ENCODE data around the gene EBLN2. TPM values are rescaled to one million over a fixed set of nuclear protein-coding genes. Genes with fewer than 3 reads are reported as not detected.
"Not testable (repeated sequence)": the region's sequence is repeated elsewhere in the genome, so short reads cannot be mapped to it uniquely, and the experiment has no call there.

Gene EBLN2
- total RNA-seq, 1 donor from 2014 or later, result 9.4 TPM

DNA sequence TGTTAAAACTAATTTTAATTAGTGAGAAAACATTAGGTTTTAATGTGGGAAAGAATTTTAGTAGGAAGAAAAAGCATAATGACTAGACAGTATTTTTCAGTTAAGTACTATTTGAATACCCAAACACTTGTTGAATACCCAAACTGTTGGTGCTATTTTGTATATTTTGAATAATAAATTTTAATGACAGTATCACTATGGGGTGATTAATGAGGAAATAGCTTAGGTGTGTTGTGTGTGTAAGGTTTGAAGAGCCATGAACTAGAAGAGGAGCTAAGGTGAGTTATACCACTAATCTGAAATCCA is 4.7 kb upstream of the EBLN2 start:
- DNase-seq (no peak), ATAC-seq (ENCODE audit: low read depth) (no peak)
- H3K27me3 Mint-ChIP-seq, result no peaks in the 10 kb centered on the region
- CTCF ChIA-PET, result interaction anchor here (0.6 to 4.1 kb wide), 19 partner anchors 9 to 1346 kb away, joined by 3 to 57 read pairs (median 4); no protein-coding TSS in a partner anchor
- no peak overlapping the region for H3K27ac Mint-ChIP-seq
- no peaks in the 10 kb centered on the region for H3K9me3 Mint-ChIP-seq
- H3K4me3 Mint-ChIP-seq, result no peak overlapping the region
- intact Hi-C loops (cut with micrococcal nuclease), result loop anchor here (1.0 to 2.0 kb wide), 5 partner anchors 60 to 1345 kb away; partner anchors contain the start of gene PPP4R2
- TF ChIP-seq, protein P1, sequence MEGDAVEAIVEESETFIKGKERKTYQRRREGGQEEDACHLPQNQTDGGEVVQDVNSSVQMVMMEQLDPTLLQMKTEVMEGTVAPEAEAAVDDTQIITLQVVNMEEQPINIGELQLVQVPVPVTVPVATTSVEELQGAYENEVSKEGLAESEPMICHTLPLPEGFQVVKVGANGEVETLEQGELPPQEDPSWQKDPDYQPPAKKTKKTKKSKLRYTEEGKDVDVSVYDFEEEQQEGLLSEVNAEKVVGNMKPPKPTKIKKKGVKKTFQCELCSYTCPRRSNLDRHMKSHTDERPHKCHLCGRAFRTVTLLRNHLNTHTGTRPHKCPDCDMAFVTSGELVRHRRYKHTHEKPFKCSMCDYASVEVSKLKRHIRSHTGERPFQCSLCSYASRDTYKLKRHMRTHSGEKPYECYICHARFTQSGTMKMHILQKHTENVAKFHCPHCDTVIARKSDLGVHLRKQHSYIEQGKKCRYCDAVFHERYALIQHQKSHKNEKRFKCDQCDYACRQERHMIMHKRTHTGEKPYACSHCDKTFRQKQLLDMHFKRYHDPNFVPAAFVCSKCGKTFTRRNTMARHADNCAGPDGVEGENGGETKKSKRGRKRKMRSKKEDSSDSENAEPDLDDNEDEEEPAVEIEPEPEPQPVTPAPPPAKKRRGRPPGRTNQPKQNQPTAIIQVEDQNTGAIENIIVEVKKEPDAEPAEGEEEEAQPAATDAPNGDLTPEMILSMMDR (IDR thresholded peaks at IDR 0.05), result no peak
- H3K36me3 Mint-ChIP-seq (ENCODE audit: low read depth), result peaks cover 34% of the 10 kb centered on the region
- peaks cover 3% of the 10 kb centered on the region for H3K4me1 Mint-ChIP-seq
- POLR2A ChIA-PET, result interaction anchor here (1.5 kb wide), 1 partner anchor 60 kb away, joined by 3 read pairs; the partner anchor contains the start of gene PPP4R2

DNA sequence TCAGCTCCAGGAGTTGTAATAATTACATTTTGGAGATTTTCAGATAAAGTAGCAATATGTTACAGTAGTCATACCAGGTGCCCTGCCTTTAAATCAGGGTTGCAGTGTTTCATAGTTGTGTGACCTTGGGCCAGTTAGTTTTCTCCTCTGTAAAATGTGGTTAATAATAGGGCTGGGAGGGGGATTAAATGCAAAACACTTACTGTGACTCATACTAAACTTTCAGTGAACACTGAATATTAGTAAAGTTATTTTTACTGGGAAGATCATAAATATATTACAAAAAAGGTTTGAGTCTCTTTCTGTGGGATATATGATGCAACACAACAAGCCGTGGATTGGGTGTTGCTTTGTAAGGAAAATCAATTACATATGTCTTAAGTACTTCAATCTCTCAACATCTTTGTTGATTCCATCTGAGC is 1.1 kb upstream of the EBLN2 start:
- H3K27me3 Mint-ChIP-seq, result no peaks in the 10 kb centered on the region
- DNase-seq (no peak), ATAC-seq (ENCODE audit: low read depth) (no peak)
- no peak overlapping the region for H3K4me3 Mint-ChIP-seq
- POLR2A ChIA-PET, result no interaction called here
- peaks cover 3% of the 10 kb centered on the region for H3K4me1 Mint-ChIP-seq
- H3K36me3 Mint-ChIP-seq (ENCODE audit: low read depth), result peaks cover 56% of the 10 kb centered on the region
- TF ChIP-seq, protein P1 (IDR thresholded peaks at IDR 0.05), result no peak
- H3K27ac Mint-ChIP-seq, result no peak overlapping the region
- intact Hi-C loops (cut with micrococcal nuclease), result no loop called here
- CTCF ChIA-PET, result no interaction called here
- H3K9me3 Mint-ChIP-seq, result no peaks in the 10 kb centered on the region

DNA sequence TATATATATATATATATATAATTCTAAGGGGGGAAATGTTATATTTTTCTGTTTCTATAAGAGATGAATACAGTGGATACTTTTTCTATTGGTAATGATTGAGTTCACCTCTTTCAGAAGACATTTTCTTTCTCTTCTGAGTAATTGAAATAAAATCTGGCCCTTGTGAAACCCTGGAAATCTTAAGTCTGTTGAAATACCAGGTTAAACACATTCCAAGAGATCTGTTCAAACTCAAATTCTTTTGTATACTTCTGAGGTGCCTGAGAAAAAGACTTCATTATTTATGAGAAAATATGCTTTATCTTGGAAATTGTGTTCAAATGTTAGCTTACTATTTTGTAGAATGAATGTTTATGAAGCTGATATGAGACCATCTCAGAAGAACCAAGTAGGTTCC is 4.8 kb downstream of the EBLN2 start:
- CTCF ChIA-PET; DNase-seq; ATAC-seq (ENCODE audit: low read depth); H3K27ac Mint-ChIP-seq; H3K4me1 Mint-ChIP-seq; H3K9me3 Mint-ChIP-seq; H3K4me3 Mint-ChIP-seq; POLR2A ChIA-PET; intact Hi-C loops (cut with micrococcal nuclease); H3K27me3 Mint-ChIP-seq: not testable (repeated sequence)
- H3K36me3 Mint-ChIP-seq (ENCODE audit: low read depth), result peaks cover 54% of the 10 kb centered on the region

DNA sequence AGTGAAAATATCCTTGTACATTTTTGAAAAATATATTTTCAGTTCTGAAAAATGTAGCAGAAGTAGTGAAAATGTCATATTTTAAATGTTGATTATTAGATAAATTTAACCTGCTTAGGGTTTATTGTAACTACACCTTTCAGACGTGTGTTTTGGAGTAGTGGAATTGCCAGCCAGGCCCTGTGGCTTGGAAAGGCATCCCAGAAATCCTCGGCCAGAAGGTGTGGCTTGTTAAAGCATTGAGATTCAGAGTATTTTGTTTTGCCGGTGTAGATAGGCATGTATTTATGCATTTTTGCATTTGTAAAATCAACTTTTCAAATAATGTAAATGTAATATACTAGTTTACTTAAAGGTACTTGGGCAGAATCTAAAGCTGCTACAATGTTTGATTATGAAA is 7.0 kb downstream of the EBLN2 start:
- TF ChIP-seq, protein P1 (IDR thresholded peaks at IDR 0.05), result no peak
- intact Hi-C loops (cut with micrococcal nuclease), result no loop called here
- DNase-seq (no peak), ATAC-seq (ENCODE audit: low read depth) (no peak)
- ChIA-PET POLR2A (no interaction called here), CTCF (no interaction called here)
- Mint-ChIP-seq H3K27ac (no peak overlapping the region), H3K9me3 (no peaks in the 10 kb centered on the region), H3K27me3 (no peaks in the 10 kb centered on the region), H3K4me3 (no peak overlapping the region), H3K4me1 (no peaks in the 10 kb centered on the region), H3K36me3 (ENCODE audit: low read depth) (peaks cover 37% of the 10 kb centered on the region)

DNA sequence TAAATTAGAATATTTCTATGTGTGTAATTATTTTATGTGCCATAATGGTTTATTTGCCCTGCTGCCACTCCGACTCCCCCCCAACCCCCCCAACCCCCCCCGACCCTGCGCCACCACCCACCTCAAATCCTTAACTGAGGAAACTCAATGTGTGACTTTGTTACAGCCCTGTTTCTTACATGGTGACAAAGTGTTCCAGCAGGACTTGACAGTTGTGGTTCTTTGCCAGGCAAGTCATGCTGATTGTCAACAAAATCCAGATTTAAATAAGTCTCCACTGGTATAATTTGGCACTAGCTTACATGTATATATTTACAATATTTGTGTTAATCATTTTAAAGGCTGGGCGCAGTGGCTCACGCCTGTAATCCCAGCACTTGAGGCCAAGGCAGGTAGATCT is 7.7 kb downstream of the EBLN2 start:
- H3K9me3 Mint-ChIP-seq, result no peaks in the 10 kb centered on the region
- no peaks in the 10 kb centered on the region for H3K27me3 Mint-ChIP-seq
- CTCF ChIA-PET, result no interaction called here
- intact Hi-C loops (cut with micrococcal nuclease), result no loop called here
- DNase-seq (no peak), ATAC-seq (ENCODE audit: low read depth) (no peak)
- no peak overlapping the region for H3K4me3 Mint-ChIP-seq
- peaks cover 36% of the 10 kb centered on the region for H3K36me3 Mint-ChIP-seq (ENCODE audit: low read depth)
- H3K4me1 Mint-ChIP-seq, result no peaks in the 10 kb centered on the region
- TF ChIP-seq, protein P1 (IDR thresholded peaks at IDR 0.05), result no peak
- POLR2A ChIA-PET, result no interaction called here
- H3K27ac Mint-ChIP-seq, result no peak overlapping the region

DNA sequence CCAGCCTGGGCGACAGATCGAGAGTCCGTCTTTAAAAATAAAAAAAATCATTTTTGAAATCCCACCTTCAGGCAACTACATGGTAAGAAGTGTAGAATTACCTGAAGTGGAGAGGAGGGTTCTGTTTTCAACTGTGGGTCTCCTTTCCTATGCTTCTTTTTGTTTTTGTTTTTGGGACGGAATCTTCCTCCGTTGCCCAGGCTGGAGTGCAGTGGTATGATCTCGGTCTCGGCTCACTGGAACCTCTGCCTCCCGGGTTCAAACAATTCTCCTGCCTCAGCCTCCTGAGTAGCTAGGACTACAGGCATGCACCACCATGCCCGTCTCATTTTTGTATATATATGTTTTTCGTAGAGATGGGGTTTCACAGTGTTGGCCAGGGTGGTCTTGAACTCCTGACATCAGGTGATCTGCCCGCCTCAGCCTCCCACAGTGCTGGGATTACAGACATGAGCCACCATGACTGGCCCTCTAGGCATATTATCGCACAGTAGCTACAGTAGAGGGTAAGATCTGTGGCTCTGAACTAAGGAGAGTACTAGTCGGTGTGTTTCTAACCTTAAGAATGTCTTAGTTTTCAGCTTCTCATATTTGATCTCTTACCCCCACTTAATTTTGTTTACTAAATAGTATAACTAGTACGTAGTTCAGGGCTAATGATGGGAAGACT is 8.5 kb downstream of the EBLN2 start:
- peaks cover 29% of the 10 kb centered on the region for H3K36me3 Mint-ChIP-seq (ENCODE audit: low read depth)
- ATAC-seq (ENCODE audit: low read depth) (no peak), DNase-seq (no peak)
- H3K27me3 Mint-ChIP-seq, result no peaks in the 10 kb centered on the region
- no peaks in the 10 kb centered on the region for H3K9me3 Mint-ChIP-seq
- POLR2A ChIA-PET, result no interaction called here
- intact Hi-C loops (cut with micrococcal nuclease), result no loop called here
- TF ChIP-seq, protein P1 (IDR thresholded peaks at IDR 0.05), result no peak
- no peak overlapping the region for H3K27ac Mint-ChIP-seq
- H3K4me1 Mint-ChIP-seq, result no peaks in the 10 kb centered on the region
- CTCF ChIA-PET, result no interaction called here
- H3K4me3 Mint-ChIP-seq, result no peak overlapping the region
